Nucleus accumbens (tissue), 56 donors: ENCODE measurements around the gene SOX30.

Experiments used
- DNase-seq, 56 donors: peaks; one replicate each; lab custom pipeline; 2025; lab: John Stamatoyannopoulos, UW

Gene SOX30

DNA sequence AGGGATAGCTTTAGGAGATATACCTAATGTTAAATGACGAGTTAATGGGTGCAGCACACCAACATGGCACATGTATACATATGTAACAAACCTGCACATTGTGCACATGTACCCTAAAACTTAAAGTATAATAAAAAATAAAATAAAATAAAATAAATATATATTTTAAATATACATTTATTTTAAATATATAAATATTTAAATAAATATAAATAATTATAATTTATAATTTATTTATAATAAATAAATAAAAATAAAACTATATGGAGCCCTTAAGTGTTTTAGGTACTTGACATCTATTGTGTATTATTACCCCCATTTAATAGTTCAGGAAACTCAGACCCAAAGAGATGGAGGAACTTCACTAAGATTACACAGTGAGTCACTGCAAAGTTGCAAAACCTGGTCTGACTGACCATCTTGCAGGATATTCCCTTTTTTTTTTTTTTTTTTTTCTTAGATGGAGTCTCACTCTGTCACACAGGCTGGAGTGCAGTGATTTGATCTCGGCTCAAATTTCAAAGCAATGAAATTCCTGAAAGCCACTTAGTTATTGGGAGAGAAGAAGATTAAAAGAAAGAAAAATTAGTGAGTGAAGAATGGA is 13.3 kb upstream of the SOX30 start:
- no peak for DNase-seq

DNA sequence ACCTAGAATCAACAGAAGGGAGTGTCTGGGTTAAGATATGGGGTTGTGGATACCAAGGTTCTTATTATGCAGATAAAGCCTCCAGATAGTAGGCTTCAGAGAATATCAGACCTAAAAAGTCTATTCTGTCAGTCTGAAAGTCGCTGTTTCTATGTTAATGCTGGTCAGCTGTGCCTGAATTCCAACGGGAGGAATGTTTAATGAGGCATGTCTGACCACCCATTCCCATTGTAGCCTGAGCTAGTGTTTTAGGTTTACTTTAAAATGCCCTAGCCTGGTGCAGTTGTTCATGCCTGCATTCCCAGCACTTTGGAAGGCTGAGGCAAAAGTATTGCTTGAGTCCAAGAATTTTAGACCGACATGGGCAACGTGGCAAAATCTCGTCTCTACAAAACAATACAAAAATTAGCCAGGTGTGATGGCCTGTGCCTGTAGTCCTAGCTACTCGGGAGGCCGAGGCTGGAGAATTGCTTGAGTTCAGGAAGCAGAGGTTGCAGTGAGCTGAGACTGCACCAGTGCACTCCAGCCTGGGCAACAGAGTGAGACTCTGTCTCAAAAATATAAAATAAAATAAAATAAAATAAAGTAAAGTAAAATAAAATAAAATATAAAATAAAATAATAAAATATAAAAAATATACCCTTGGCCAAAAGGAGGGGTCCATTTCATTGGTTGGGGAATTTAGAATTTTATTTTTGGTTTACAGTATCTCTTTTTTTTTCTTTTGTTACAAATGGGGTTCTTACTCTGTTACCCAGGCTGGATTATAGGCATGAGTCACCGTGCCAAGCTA is 7.8 kb upstream of the SOX30 start:
- DNase-seq, result no peak

DNA sequence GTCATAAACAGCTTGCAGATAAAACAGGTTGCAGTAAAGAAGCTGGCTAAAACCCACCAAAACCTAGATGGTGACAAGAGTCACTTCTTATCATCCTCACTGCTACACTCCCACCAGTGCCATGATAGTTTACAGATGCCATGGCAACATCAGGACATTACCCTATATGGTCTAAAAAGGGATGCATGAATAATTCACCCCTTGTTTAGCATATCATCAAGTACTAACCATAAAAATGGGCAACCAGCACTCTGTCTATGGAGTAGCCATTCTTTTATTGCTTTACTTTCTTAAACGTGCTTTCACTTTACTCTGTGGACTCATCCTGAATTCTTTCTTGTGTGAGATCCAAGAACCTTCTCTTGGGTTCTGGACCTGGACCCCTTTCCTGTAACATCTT is 6.7 kb upstream of the SOX30 start:
- no peak for DNase-seq

DNA sequence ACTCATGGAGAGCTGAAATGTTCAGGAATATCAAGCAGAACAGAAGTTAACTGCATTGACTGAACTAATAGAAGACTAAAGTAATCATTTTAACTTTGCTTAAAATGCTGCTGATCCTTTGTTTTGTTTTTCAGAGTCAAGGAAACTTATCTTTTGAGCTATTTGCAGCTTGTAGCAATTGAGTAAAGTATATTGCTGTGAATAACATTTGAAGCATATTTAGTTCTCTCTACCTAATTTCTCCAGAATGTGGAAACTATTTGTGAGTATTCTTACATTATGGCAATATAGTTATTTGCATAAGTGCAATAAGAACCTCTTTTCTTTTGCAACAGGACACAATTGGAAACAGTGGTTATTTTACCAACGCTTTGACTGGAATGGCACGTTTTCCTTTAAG is 5.3 kb upstream of the SOX30 start:
- DNase-seq, result no peak

DNA sequence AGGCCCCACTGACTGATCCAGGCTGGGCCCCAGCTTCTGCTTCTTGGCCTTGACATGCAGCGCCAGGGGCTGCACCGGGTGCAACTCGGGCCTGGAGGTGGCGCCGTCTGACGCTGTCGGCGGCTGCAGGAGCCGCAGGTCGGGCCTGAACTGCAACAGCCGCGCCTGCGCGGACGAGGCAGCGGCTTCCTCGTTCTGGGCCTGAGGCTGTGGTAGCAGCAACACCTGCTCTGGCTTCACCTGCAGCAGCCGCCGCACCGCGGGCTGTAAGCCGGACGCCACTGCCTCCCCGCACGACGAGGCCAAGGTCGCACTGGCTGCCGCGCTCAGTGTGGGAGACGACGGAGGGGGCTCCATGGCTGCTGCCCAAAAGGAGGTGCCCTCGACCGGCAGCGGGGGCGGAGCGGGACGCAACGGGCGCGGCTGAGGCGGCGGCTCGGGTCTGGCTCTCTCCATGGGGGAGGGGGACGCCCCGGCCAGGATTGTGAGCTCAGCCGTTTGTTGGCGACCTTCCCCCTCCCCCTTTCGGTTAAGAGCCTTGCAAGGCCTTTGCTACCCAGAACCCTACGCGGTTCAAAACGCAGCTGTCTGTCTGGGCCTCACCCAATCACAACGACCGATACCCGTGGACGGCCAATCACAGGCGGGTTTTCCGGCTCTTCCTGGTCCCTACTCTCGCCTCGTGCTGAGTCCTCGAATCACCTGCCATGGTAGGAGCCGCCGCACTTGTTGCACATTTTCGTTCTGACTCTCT is 438 bp downstream of the SOX30 start:
- DNase-seq, result peak in 14 of 56 donors; percentile 1 to 34 (median 8)

DNA sequence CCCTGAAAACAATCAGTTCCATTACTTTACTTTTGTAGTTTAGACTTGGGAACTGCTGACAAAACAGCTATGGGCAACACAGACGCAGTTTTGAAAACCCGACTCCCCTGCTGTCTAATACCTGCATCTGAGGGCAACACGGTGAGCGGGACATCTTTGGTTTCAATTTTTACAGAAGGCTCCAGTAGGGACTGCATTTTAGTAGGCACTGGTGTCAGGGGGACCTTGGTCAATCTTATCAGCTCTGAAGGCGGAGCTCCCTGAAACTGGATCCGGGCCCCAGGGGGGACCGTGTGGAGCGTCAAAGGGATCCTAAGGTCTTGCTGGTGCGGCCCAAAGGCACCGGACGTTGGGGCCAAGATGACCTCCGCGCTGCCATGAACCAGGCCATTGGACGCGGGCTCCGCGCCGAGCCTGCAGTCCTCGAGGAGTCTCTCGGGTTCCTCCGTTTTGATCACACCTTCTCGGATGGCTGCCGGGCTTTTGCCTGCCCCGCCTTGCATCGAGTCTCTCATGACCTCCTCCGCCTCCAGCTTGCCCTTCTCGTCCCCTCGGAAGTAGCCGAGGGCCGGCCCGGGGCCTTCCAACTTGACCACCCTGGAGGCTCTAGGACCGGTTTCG is 1.1 kb downstream of the SOX30 start:
- DNase-seq, result no peak

DNA sequence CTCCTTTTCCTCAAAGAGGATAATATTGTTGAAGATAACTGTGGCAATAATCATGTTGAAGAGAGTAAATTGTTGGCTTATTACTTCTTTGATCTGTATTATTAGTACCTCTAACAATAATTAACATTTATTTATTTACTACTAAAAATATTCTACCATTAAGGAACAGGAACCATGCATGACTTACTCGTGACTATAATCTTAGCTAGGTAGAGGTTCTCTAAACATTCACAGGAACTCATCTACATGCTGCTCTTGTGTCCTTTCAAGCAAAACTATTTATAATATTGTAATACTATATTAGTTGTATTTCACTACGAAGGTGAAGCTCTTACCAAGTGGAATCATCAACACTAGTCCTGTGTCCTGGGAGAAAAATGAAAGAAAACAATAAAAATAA is 3.1 kb downstream of the SOX30 start:
- DNase-seq, result no peak

DNA sequence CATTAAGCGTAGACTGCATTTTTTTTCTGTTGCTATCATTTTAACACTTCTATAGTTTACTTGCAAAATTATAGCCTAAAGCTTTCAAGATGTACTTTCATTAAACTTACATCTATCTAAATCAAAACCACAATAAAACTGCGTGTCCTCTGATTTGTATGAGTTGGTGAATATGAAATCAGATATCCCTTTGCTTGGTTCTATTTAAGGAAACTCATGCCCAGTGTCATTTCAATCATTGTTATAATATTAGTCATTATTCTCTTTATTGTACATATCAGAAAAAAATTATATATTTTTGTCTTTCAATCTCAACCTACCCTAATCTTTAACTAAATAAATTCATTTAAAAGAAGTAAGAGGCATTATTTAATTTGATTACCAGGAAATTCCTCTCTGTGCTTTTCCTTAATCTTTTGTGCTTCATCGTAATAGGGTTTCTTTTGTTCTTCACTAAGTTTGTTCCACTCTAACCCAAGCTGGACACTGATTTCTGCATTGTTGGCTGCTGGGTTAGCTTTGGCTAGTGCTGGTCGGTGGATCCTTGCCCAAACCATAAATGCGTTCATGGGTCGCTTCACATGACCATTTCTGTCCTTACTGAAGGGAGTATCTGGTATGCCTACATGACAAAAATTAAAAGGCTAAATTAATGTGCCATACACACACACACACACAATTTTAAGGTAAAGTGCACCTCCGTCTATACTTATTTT is 3.8 kb downstream of the SOX30 start:
- DNase-seq, result no peak

DNA sequence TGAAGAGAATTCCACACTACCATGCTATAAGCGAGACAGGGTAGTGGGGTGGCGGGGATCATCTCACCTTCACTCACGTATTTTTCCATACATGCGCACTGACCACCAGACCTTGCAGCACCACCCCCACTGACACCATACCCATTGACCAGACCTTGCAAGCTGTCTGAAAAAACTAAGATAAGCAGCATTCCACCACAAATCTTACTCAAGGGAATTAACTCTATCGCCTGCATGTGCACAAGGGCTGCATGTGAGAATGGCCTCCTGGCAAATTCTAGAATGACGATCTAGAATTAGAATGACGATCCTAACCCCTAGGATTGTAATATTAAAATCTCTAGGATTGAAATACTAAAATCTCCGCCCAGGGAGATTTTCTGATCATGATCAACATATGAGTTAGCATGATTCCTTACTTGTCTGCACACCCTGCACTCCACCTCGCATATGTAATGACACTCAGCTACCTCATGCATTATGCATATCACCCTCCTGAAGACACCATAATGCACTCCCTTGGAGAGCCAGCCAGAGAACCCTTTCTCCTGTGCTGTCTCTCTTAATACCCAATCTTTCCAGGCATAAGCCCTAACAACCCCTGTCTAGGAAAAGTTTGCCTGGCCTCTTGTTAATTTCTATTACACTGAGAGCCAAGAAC is 11.7 kb downstream of the SOX30 start:
- no peak for DNase-seq

DNA sequence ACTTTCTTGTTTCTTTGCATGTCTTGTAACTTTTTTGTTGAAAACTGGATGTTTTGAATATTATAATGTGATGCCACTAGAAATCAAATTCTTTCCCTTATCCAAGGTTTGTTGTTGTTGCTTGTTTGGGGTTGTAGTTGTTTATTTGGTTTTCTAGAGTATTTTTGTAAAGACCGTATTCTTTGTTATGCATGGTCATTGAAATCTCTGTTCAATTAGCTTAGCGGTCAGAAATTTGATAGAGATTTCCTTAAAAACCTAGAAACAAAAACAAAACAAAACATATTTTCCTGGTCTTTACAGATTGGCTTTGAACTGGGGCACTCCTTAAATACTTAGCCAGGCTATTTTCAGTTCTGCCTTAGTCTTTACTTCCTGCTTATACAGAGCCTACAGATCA is 21.9 kb downstream of the SOX30 start:
- DNase-seq, result no peak

DNA sequence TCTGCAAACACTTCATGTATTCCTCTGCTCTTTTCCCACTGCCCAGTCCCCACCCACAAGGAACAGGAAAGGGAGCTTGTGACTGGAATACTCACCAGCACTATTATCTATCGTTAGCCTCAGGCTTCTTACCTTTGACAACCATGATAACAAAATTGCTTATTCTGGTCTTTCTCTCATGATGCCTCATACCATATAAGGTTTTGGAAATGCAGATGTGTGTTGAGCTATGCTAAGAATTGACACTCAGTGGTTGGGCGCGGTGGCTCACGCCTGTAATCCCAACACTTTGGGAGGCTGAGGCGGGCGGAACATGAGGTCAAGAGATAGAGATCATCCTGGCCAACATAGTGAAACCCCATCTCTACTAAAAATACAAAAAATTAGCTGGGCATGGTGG is 25.4 kb downstream of the SOX30 start:
- no peak for DNase-seq

DNA sequence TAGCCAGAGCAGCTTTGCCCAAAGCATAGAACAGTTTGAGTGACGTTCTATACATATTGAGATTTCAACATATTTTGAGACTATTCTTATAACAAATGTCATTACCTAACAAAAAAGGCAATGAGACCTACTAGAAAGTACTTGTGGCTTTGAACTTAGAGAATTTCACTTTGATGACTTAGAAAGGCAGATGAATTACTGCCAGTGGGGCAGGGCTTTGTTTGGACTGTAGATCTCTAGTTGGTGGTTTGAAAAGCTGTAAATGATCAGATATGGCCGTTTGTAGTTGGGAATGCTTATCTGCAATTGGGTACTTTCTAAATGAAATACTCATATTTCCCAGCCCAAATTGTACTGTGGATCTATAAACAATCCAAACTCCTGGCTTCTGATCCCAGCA is 28.1 kb downstream of the SOX30 start:
- no peak for DNase-seq

DNA sequence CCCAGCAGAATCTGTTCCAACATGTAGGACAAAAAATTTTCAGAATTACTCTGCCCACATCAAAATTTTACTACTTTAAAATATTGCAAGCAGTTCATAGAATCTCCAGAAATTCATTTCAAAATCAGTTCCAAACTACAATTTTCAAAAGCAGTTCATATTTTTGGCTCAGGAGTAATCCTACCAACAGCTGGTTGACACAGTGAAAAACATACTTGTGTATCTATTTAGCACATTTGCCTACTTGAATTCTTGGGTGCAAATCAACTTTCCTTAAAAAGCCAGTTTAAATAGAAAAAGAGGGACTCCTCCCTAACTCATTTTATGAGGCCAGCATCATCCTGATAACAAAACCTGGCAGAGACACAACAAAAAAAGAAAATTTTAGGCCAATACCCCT is 31.5 kb downstream of the SOX30 start:
- no peak for DNase-seq

DNA sequence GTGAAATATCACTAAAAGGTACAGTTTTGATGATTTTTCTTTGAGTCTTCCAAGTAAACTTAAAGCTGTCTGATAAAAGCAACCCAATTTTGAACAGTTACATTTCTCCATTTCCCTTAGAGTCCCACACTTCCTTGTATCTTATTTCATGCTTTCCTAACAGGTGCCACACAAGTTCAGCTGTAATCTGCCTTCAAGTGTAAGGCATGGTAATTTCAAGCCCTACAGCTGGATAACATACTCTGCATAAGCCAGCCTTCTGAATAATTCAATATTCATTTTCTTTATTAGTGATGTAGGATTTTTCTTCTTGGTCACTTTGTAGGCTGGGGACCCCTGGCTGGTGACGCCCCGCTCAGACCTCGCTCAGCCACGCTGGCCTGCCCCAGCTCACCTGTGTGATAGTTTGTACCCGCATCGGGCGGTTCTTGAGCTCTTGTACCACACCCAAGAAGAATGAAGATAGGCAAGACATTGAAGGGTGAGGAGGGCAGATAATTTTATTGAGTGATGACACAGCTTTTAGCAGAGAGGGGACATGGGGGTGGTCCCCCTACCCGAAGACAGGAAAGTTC is 34.0 kb downstream of the SOX30 start:
- no peak for DNase-seq

DNA sequence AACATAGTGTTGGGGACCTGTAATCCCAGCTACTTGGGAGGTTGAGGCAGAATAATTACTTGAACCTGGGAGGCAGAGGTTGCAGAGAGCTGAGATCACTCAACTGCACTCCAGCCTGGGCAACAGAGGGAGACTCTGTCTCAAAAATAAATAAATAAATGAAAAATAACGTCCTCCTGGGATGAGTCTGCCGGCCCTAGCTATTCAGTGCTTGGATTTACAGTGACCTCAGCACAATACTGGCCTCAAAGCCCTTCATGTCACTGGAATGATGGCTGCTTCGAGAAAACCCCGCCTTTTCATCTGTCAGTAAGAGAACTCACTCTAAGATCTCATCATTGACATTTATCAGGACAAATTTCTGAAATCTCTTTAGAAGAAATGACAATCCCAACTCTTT is 35.5 kb downstream of the SOX30 start:
- no peak for DNase-seq

DNA sequence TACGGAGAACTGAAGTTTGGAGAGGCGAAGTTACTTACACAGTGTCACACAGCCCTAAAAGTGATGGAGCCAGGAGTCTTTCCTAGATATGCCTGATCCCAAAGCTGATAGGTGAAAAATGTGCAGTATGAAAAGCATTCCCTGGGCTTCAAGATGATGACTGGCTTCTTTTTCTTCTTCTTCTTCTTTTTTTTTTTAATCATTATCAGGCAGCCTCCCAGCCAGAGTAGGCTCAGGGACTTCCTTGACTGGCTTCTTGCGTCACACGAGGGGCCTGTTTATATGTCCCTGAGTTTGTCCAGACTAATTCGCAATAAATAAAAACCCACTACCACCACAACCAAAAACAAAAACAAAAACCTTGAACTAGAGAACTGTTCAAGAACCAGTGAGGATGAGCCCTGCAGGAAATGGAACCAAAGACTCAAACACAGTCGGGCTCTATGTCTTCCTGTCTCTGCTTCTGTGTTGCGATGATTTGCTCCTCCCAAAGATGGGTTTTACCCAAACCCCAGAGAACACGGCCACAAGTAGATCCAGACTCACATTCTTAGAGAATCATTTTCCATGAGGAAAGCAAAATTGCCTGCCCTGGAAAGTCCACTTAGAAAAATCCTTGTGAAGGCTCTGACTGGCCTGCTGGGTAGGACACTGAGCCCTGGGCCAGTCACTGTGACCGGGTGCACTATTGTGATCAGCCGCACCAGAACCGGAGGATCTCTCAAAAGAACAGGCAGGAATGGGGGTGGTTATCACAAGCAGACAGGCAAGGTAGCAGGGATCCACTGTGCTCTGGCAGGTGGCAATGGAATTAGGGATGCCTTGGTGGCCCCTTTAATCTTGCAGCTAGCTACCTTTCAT is 38.6 kb downstream of the SOX30 start:
- no peak for DNase-seq

DNA sequence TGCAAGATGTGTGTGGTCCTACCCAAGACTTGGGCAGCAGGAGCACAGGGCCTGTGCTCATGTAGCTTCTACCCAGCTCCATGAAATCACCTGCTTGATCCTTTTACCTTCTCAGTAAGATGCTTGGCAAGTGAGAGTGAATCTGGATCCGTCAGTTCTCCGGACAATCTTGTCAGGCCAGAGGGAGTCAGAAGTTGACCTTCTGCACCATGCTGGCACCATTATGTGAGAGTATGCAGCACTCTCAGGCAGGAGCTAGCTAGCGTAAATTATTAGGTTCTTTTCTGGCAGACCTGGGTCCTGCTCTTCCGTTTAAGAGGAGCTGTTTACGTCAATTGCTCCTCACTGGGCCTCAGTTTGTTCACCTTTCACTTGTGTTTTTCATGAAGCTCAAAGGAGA is 39.7 kb downstream of the SOX30 start:
- no peak for DNase-seq

DNA sequence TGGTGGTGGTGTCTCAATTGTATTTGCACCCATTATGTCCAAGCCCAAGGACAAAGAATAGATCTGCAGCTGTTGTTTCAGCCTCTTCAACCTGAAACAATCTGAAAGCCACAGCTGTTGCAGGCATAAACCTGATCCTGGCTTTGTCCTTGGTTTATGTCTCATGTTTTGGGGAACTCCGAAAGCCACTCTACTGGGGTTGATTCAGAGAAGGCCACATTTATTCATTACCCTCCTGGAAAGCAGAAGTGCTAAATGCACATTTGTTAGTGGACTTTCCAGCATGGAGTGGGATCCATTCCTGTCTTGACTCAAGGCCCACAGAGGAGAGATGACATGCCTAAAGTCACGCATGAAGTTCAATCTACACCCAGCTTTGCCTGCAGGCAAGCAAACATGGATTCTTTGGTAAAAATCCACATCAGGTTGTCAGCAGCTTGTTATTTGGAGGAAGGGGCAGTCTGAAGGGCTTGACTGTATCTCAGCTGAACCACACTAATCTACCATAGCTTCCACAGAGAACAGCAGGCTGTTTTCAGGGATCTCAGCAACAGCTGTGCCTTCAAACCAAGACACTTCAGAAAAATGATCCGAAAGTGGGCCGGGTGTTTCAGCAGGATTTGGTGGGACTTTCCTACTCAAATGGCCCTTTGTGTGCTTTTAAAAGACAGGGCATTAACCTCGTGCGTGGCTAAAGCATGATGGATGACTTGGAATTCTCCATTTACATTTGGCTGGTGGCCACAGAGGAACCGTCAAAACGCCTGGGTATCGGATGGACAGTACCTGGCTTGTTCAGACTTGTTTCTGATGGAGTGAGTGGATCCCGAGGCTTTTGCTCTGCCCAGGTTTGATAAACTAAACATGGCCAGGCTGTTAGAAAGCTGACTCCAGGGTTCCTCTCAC is 40.4 kb downstream of the SOX30 start:
- no peak for DNase-seq
